K562 (cell line): Measurements from ENCODE around the gene MCAT. TPM values are rescaled to one million over a fixed set of nuclear protein-coding genes. Genes with fewer than 3 reads are reported as not detected.

ENCODE experiments used
- ETS1 ChIP-seq: conservative IDR thresholded peaks from 2 replicates; pipeline ENCODE4 v1.6.1; 2011; ENCODE audit warnings: low read depth, mild to moderate bottlenecking, low read length; ENCODE audit not compliant: control insufficient read depth
- L3MBTL2 ChIP-seq: fragments of 450-650 bp; IDR thresholded peaks from 2 replicates; pipeline ENCODE4 v1.6.1; 2016; ENCODE audit warnings: mild to moderate bottlenecking, moderate library complexity
- OTX1 ChIP-seq: fragments of 450-650 bp; formaldehyde crosslinking; IDR thresholded peaks from 2 replicates; pipeline ENCODE4 v1.4.0; 2022; ENCODE audit warnings: mild to moderate bottlenecking
- ZNF592 ChIP-seq: fragments of 450-650 bp; IDR thresholded peaks from 2 replicates; pipeline ENCODE4 v1.6.1; 2017; ENCODE audit warnings: antibody characterized with exemption, mild to moderate bottlenecking
- polyA plus RNA-seq, 8 experiments: library from polyadenylated mRNA; depleted of rRNA in 4 of 8; stranded (reverse) in 5 of 8; unstranded in 3 of 8; fragments of >200 nt; fragmentation: Nextera tagmentation in 2 of 8; fragmentation: Illumina TruSeq in 1 of 8; extraction: Ambion mirVana in 2 of 8; extraction: Trizol in 1 of 8; gene quantifications; 2 replicates each; pipeline versions ENCODE4 v1.2.1 to v1.2.3, GENCODE V29; 2011 to 2014; ENCODE audit warnings: inconsistent platforms in 1 of 8, missing spikeins in 1 of 8
- total RNA-seq, 7 experiments: library from RNA; depleted of rRNA in 6 of 7; stranded (reverse); fragments of >200 nt in 6 of 7; fragmentation: Illumina TruSeq in 2 of 7; extraction: Trizol in 2 of 7; gene quantifications; 2 replicates each; pipeline versions ENCODE4 v1.2.1 to v1.2.3, GENCODE V29; 2011 to 2021; ENCODE audit warnings: low replicate concordance in 1 of 7

The MCAT gene
- total and polyA plus RNA-seq, 9 of the 15 experiments (the other 6 are each of a cell fraction or from before 2014, with no cell fraction given): 3.3 to 27.8 (median 13.9) TPM

GRCh38 chr22:43152003-43152356 is 8.8 kb upstream of the MCAT start (continued):
- 0 out of 2 replicates have a peak, but pooled peaks have one; percentile 3 for TF ChIP-seq ZNF592
- 0 out of 2 replicates have a peak, but pooled peaks have one; percentile 1 for TF ChIP-seq ETS1
- no peak for TF ChIP-seq OTX1 (CRISPR knock-in tag)
- peak; percentile 7; the same call in 1 of the 2 replicates for TF ChIP-seq L3MBTL2
